HG02623 (cell line): Measurements from ENCODE around the gene ACCS.

Experiments
- ATAC-seq: cut with Tn5 transposase; IDR thresholded peaks from one replicate; pipeline ENCODE4 v1.9.1; 2021; ENCODE audit warnings: moderate library complexity; ENCODE audit not compliant: unreplicated experiment

The ACCS gene

DNA sequence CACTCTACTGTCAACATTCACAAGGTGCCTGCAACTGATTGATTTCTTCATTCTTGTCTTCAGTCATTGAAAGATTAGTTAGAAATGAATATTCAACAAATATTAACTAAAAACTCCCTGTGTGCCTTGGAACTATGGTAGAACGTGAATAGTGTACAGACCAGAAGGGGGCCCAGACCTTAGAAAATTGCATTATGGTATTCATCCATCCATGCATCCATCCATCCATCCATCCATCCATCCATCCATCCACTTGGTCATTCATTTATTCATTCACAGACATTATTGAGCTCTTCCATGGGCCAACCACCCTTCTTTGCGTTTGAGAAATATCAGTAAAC, 28.4 kb upstream of the ACCS start:
- ATAC-seq: no peak

DNA sequence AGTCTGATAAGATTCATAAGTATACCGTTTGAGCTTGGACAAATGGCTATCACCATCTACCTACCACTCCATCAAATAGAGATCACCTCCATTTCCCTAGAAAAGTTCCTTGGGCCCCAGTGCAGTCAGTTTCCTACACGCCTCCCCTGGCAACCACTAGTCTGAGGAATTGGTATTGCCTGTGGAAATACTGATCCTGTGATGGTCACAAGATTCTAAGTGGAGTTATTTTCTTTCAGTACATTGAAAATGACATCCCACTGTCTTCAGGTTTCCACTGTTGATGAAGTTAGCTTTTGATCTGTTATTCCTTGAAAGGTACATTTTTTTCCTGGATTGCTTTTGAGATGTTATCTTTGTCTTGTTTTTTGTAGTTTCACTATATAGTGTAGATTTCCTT, 22.9 kb upstream of the ACCS start:
- ATAC-seq: no peak

DNA sequence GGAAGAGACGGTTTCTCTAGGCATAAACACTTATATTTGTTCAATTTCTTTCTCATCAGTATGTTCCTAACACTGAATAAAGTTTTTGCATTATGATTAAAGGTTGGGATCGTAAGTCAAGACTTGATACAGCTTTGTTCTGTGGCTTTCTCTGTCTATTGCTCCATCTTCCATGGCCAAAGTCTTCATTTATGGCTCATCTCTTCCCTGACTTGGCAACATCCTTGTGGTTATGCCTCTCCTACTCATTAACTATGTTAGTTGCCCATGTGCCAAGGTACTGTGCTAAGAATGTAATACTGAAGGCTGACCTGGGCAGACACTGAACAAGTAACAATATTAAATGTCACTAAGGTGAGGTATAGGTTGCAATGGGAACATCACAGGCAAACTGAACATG, 19.9 kb upstream of the ACCS start:
- no peak for ATAC-seq

DNA sequence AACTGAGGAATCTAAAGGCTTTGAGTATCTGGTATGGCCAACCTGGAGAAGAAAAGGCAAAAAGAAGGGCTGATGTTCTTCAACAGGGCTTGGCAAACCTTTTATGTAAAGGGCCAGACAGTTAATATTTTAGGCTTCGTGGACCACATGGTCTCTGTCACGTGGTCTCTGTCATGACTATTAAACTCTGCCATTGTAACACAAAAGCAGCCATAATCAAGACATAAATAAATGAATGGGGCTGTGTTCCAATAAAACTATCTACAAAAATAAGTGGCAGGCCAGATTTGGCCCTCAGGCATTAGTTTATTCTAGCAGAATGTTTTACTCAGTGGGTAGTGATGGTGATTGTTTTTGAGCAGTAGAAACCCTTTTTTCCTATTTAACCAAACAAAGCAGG, 18.8 kb upstream of the ACCS start:
- ATAC-seq: no peak

DNA sequence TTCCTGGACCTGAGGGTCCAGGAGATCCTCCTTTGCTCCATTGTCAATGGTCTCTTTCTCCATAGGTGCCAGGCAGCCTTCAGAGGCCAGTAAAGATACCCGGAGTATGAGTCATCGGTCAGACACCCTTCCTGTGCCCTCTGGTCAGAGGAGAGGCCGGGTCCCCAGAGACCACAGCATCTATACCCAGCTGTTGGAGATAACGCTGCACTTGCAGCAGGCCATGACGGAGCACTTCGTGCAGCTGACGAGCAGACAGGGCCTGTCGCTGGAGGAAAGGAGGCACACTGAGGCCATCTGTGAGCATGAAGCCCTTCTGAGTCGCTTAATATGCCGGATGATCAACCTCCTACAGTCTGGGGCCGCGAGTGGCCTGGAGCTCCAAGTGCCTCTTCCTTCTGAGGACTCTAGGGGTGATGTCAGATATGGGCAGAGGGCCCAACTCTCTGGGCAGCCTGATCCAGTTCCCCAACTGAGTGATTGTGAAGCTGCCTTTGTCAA, 18.1 kb upstream of the ACCS start, which contains the start of gene ACCSL:
Gene ACCSL (plus strand): TSS at position 51 of the 501 bp plus-strand sequence. CDS start 56 bp downstream, at position 107.
- no peak for ATAC-seq

DNA sequence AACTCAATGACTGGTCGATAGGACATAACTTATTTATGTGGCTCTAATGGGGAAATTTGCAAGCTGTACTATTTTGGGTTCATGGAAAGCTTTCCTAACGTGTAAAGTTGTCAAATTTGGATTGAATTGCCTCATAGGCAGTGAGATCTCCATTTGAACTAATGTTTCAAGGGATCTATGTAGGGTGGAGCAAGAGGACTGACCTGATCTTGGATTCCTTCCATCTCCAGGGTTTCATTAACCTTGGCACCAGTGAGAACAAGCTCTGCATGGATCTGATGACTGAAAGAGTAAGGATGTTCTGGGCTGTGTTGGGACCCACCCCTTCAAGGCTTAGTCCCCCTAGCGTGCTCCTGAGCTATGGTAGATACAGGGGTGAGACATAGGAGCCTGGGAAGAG, 16.2 kb upstream of the ACCS start:
- no peak for ATAC-seq

DNA sequence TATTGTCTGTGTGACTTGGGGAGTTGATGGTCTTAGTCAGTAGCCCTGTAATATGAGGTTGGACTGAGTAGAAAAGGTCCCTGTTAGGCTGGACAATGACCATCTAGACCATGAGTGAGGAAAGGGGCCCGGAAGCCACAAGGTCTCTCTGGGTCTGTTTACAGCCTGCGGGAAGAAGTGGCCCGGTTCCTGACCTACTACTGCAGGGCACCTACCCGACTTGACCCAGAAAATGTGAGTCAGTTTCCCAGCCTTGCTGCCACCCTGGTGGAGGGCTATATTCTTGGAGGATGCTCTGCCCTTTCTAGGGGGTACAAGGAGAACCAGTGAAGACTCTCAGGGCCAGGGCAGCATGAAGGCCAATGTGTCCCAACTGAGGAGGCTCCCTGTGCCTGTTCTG, 14.9 kb upstream of the ACCS start:
- no peak for ATAC-seq

DNA sequence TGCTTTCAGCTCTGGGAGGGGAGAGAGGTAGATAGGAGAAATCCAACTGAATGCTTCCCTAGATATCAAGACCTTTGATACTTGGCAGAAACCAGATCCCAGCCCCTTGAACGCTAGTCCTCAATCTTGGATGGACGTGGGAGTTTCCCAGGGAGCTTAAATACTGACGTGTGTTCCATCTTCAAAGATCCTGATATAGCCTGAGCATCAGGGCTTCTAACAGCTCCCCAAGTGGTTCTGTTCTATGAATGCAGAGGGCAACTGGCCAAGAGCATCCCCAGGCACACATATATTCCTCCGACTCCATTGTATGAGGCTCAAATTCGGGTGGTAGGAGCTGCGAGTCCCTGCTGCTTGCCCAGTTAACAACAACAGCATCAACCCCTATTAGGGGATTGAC, 8.7 kb upstream of the ACCS start:
- no peak for ATAC-seq

DNA sequence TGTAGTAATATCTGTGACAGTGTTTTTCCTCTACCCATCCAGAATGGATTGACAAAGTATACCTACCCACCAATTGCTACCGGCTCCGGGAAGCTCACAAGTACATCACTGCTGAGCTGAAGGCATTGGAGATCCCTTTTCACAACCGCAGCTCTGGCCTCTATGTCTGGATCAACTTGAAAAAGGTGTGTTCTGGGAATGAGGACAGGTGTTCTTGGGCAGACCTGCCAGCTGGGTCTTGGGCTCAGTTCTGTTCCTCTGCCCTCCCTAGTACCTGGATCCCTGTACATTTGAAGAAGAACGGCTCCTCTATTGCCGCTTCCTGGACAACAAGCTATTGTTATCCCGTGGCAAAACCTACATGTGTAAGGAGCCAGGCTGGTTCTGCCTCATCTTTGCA, 7.8 kb upstream of the ACCS start:
- ATAC-seq: no peak

DNA sequence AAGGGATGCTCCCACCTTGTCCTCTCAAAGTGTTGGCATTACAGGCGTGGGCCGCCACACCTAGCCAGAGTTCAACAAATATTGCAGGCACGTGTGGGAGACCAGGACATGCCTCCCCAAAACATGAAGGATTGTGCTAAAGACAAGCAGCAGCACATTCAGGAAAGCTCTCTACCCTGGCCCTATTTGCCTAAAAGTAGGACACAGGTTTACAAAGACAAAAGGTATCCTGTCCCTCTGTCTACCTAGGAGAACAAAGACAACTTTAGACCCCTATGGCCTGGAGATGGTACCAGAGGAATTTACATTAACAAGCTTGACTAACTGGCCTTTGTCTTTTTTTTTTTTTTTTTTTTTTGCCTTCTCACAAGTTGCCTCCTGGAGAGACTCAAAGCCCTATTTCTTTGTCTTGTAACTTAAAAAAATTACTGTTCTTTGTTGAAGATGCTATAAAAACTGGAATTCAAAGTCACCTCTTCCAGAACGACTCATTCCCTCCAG, 859 bp upstream of the ACCS start:
- ATAC-seq: no peak

DNA sequence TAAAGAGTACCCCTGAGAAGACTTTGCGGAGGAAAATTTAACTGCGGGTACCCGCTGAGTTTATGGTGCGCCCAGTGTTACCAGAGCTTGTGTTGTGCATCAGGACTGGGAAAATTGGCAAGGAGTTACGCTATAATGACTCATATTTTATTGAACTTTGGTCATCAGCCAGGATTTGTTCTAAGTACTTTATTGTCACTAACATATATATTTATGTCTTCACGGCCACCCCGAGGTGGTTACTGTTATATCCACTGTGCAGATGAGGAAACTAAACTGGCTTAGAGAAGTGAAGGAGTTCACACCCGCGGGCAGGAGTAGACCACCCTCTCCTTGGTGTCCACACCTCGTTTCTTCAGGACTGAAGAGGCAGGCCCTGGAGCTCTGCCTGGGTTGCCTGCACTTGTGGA, 667 bp downstream of the ACCS start:
- ATAC-seq: no peak

DNA sequence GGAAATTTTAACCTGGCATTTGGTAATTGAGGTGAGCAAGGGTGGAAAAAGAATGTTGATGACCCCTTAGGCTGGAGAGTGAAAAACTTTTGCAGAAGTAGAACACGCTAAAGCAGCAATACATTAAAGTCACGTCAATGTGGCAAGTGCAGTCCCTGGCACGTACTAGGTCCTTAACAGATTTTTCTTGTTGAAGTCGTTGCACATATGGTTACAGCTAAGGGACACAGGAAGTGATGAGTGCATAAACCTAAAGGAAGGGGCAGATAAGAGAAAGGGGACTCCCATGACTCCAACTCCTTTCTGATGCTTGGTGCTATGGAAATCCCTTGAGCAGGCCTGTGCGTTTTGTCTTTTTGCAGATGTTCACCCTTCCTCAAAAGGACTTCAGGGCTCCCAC, 1.2 kb downstream of the ACCS start:
- ATAC-seq: no peak

DNA sequence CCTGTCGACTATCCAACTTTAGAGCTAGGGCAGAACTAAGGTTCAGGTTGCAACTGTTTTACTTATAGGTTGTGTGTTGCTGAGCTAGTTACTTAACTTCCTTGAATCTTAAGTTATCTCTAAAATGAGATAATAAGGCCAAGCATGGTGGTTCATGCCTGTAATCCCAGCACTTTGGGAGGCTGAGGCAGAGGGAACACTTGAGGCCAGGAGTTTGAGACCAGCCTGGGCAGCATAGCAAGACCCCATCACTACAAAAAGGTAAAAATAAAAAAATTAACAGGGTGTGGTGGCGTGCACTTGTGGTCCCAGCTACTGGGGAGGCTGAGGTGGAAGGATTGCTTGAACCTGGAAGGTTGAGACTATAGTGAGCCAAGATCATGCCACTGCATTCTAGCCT, 2.1 kb downstream of the ACCS start:
- no peak for ATAC-seq

DNA sequence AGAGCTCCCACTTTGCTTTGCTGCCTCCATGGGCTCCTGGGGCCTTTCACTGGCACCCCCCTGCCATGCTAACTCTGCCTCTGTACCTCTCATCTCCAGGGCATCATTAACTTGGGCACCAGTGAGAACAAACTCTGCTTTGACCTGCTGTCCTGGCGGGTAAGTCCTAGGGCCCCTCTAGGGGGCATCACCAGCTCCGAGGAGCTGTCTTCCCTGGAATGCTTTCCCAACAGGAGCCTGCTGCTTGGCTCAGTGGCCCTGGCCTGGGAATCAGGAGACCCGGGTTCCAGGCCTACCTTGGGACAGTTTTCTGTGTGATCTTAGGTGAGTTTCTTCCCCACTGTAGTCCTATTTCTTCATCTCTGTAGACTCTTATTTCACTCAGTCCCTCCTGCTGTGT, 5.1 kb downstream of the ACCS start:
- no peak for ATAC-seq

DNA sequence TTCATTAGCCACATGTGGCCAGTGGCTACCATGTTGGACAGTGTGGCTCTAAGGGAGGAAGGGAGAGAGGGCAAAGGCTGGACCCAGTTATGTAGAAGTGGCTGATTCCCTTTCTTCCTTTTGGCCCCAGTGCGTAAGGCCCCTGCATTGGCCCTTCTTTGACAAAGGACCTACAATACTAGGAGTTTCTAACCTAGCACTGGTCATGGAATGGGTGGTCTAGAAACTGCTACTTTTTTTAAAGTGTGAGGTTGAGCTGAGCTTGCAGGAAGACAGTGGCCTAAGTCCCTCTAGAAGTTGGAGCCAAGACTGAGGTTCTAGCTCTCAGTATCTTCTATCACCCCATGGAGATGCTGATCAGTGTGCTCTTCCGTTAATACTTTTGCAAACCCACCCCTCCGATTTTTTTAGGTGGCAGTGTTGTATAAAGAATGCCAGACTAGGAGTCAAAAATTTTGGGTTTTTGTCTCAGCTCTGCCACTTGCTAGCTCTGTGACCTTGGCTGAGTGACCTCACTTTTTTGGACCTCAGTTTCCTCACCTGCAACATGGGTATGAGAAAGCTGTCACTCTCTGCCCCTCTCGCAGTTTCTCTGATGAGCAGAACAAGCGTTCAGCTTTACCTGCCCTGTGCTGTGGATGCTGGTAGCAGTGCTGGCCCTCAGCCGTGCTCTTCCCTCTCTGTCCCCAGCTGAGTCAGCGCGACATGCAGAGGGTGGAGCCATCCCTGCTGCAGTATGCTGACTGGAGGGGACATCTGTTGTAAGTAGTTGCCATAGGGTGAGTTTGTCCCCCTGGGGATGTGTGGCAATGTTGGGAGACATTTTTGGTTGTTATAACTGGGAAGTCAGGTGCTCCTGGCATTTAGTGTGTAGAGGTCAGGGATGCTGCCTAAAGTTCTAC, 6.9 kb downstream of the ACCS start:
- no peak for ATAC-seq

DNA sequence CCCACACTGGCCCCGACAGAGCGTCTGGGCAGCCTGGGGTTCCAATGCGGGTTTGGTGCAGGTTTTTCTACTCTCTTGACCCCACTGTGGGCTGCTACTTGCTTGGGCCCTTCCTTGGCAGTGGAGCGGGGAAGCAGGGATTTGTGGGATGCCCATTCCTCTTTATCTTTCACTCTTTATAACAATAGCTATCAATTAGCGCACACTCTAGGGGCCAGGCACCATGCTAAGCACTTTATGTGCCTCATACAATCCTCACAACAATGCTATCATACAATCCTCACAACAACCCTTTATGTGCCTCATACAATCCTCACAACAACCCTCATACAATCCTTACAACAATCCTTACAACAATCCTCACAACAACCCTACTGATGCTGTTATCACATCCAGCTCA, 12.7 kb downstream of the ACCS start:
- no peak for ATAC-seq

DNA sequence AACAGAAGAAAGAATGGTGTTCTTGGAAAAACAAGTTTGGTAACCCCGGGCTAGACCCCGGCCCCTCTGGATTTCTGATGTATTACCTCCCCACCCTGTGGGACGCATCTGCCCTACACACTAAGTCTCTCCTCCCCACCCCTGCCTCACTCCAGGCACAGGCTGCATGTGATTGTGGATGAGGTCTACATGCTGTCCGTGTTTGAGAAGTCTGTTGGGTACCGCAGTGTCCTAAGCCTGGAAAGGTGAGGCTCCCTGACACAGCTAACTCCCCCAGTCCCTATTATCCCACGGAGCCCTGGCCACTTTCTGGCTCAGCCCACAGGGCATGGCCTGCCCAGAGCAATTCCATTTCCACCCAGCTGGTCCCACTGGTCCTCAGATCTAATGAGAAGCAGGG, 13.3 kb downstream of the ACCS start:
- no peak for ATAC-seq

DNA sequence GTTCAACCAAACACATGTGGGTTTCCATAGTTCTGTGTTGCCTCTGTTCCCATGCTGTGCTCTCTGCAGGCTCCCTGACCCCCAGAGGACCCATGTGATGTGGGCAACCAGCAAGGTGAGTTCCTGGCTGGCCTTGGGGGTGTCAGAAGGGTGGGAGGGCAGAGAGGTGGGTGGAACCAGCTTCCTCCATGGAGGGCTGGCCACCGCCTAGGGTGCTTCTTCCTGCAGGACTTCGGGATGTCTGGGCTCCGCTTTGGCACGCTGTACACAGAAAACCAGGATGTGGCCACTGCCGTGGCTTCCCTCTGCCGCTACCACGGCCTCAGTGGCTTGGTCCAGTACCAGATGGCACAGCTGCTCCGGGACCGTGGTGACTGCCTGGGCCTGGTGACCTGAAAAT, 14.9 kb downstream of the ACCS start:
- ATAC-seq: no peak

DNA sequence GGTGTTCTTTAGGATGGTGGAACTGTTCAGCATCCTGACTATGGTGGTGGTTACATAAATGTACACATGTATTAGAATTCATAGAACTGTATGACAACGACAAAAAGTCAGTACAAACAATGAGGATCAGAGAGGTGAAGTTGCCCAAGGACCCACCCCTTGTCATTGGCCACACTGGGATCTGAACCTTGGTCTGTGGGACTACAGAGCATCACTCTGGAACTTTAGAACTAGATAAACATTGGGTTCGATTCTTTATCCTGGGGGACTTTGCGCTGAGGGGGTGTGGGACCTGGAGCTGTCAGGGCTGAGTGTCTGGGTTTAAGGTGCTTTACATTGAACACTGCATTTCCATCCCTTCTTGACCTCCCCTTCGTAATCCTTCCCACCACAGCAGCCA, 16.6 kb downstream of the ACCS start:
- ATAC-seq: no peak

DNA sequence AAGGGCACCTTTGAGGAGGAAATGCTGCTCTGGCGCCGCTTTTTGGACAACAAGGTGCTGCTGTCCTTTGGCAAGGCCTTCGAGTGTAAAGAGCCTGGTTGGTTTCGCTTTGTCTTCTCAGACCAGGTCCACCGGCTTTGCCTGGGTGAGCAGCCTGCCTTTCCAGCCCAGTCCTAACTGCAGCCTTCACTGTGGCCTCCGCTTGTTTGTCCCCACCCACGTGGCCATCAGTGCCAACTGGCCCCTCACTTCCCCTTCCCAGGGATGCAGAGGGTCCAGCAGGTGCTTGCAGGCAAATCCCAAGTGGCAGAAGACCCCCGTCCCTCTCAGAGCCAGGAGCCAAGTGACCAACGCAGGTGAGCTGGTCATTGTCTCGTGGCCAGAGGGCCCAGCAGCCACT, 17.4 kb downstream of the ACCS start:
- ATAC-seq: no peak

DNA sequence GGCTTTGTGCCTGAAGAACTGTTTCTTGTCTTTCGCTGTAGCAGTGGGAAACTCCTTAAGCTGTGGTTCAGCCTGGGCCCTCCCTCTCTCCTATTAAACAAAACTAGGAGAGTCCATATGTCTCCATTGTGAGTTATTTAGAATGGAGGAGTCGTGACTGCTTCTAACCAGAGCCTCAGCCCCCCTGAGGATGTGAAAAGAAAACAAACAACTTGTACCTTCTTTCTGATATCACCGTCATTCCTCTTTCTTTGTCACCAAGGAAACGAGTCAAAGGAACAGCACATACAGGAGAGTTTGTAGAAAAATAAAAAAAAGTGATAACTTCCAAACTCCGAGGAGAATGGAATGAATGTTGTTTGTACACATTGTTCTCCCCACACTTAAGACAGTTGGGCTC, 17.8 kb downstream of the ACCS start:
- ATAC-seq: no peak

DNA sequence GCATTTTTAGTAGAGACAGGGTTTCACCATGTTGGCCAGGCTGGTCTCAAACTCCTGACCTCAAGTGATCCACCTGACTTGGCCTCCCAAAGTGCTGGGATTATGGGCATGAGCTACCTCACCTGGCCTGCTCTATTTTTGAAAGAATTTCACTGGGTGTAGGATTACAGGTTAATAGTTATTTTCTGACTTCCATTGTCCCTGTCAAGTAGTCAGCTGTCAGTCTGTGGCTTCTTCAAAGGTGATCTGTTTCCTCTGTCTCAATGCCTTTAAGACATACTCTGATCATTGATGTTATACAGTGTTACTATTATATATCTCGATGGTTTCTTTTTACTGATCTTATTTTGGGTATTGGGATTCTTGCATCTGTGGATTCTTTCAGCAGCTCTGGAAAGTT, 19.3 kb downstream of the ACCS start:
- no peak for ATAC-seq

DNA sequence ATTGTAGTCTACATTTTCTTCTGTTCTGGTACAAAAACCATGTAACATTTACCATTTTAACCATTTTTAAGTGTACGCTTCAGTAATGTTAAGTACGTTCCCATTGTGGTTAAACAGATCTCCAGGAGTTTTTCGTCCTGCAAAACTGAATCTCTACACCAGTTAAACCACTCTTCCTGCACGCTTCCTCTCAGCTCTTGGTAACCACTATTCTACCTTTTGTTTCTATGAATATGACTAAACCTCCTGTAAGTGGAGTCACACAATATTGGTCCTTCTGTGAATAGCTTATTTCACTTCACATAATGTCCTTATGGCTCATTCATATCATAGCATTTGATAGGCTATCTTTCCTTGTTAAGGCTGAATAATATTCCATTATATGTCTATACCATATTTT, 22.3 kb downstream of the ACCS start:
- ATAC-seq: no peak
